Stimulated activated CD4-positive, alpha-beta T cell treated with anti-CD3 and anti-CD28 coated beads, Interleukin-1b, Interleukin-23, amount 100 ng/mL, for 48 hours (primary cell): ENCODE measurements around the gene TK2.

Source experiments
- DNase-seq: peaks from one replicate; pipeline ENCODE4 v3.0.0-alpha.2; 2020

Gene TK2

GRCh38 chr16:66459878-66460277, 90.0 kb downstream of the TK2 start:
- no peak for DNase-seq

GRCh38 chr16:66458853-66459252, 91.1 kb downstream of the TK2 start:
- DNase-seq: no peak

DNA sequence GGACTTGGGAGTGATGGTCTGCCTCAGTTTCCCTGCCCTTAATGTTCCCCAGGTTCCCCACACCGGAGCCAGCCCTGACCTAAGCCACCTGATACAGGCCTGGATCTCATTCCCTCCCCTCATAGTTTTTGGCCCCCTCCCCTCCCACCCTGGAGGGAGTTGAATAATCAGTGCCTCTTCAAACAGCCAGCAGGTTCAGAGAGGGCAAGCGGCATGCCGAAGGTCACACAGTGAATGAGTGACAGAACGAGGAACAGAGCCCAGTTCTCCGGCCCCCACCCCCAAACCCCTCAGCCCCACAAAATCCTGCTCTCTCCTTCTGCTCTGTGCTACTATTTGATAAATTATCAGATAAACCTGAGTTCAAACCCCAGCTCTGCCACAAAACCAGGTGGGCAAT, 91.6 kb downstream of the TK2 start:
- no peak for DNase-seq
